B cell (primary cell): ENCODE data around the gene GMFB.

Experiments used
- CTCF ChIP-seq: fragments of 200-600 bp; IDR thresholded peaks from one replicate; pipeline ENCODE4 v1.8.0; 2022; ENCODE audit warnings: antibody characterized with exemption, mild to moderate bottlenecking
- EZH2 ChIP-seq: IDR thresholded peaks from 2 replicates; pipeline ENCODE4 v1.6.1; 2012; ENCODE audit warnings: borderline replicate concordance, low read depth, mild to moderate bottlenecking, moderate library complexity, low read length; ENCODE audit not compliant: insufficient read depth, poor library complexity, severe bottlenecking

- TF ChIP-seq CTCF: no peak
- TF ChIP-seq EZH2: no peak
Observed at GRCh38 chr14:54500744-54501143, 12.0 kb upstream of the GMFB start.
